GM12872 (cell line): Measurements from ENCODE around the gene CNIH4.

Experiments used
- TF ChIP-seq, protein P1 (sequence below): IDR thresholded peaks from 3 replicates; pipeline ENCODE4 v1.5.1; 2011; ENCODE audit warnings: low read depth, mild to moderate bottlenecking, low read length, moderate library complexity; ENCODE audit not compliant: insufficient read depth

Gene CNIH4

DNA sequence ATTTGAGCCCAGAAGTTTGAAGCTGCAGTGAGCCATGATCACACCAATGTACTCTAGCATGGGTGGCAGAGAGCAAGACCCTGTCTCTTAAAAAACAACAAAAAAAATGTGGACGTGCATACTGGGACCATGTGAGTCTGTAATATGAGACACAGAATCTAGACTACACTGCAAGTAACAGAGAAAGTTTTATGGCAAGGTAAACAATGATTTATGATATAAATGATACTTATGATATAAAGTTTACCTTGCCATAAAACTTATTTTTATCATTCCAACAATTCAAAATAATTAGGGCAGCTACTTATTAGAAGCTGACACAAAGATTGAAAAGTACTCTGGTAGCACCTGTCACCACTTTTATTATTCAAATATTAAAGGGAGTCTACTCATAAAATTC, 43.2 kb downstream of the CNIH4 start:
- TF ChIP-seq, protein P1, sequence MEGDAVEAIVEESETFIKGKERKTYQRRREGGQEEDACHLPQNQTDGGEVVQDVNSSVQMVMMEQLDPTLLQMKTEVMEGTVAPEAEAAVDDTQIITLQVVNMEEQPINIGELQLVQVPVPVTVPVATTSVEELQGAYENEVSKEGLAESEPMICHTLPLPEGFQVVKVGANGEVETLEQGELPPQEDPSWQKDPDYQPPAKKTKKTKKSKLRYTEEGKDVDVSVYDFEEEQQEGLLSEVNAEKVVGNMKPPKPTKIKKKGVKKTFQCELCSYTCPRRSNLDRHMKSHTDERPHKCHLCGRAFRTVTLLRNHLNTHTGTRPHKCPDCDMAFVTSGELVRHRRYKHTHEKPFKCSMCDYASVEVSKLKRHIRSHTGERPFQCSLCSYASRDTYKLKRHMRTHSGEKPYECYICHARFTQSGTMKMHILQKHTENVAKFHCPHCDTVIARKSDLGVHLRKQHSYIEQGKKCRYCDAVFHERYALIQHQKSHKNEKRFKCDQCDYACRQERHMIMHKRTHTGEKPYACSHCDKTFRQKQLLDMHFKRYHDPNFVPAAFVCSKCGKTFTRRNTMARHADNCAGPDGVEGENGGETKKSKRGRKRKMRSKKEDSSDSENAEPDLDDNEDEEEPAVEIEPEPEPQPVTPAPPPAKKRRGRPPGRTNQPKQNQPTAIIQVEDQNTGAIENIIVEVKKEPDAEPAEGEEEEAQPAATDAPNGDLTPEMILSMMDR, result no peak

DNA sequence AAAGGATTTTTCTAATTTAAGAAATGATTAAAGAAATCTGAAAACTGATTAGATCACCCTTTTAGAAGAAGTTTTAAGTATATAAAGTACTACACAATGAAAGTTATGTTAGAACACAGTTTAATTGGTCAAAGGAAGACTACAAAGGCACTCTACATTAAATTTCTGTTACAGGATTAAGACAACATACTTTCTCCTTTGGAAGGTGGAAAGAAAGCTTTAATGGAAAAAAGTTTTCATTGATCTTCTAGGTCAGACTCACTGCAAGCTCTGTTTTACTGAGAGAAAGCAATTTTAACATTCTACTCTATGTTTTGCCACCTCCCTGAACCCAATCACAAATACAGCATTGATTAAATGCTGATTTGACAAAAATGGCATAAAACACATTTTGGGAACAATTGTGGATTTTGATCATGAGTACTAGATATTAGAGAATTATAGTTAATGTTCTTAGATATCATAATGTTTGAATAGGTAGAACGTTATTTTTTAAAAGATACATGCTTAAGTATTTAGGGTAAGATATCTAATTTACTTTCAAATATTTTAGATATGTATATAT, 45.9 kb downstream of the CNIH4 start:
- TF ChIP-seq, protein P1, result no peak

DNA sequence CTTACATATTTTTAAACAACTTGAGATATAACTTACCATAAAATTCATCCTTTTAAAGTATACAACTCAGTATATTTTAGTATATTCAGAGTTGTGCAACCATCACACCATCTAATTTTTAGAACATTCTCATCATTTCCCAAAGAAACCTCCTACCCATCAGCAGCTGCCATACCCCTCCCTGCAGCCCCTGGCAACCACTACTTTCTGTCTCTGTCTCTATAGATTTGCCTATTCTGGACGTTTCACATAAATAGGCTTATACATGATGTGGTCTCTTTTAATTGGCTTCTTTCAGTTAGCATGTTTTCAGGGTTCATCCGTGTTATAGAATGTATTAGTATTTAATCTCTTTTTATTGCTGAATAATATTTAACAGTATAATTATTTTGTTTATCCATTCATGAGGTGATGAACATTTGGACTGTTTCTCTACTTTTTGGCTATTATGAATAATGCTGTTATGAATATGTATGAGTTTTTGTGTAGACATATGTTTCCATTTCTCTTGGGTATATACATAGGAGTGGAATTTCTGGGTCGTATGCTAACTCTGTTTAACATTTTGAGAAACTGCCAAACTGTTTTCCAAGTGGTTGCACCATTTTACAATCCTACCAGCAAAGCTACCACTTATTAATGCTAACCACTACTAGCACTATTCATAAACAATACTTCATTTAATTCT, 48.4 kb downstream of the CNIH4 start:
- TF ChIP-seq, protein P1, result no peak

DNA sequence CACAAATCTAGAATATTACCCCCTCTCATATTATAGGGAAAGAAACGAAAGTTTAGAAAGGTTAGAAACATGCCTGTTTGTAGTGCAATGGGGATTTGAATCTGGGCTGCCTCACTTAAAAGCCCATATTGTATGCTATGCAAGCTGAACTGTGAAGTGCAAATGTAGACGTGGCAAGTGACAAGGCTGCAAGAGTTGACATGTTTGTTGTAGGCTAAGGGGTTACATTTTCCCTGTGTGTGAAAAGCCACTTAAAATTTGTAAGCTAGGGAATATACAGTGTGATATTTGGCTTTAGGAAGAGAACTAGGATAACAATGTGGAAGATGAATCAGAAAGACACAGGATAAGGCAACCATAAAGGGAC, 48.9 kb downstream of the CNIH4 start:
- TF ChIP-seq, protein P1, result no peak

DNA sequence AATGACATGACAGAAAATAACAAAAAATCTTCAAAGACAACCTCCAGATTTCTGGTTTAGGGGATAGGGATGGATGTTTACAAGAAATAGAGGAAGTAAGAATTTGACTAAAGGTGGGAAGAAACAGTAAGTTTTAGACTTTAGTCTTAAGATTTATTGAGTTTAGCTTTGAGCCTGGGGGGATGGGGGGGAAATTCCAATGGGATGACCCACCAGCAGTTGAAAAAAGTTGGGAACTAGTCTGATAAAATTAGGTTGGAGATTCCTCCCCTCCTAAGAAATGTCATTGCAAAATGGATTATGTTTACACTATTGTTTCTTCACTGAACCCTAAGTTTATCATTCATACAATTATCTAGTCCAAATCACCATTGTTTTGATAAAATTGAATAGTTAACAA, 49.5 kb downstream of the CNIH4 start:
- TF ChIP-seq, protein P1, result no peak

DNA sequence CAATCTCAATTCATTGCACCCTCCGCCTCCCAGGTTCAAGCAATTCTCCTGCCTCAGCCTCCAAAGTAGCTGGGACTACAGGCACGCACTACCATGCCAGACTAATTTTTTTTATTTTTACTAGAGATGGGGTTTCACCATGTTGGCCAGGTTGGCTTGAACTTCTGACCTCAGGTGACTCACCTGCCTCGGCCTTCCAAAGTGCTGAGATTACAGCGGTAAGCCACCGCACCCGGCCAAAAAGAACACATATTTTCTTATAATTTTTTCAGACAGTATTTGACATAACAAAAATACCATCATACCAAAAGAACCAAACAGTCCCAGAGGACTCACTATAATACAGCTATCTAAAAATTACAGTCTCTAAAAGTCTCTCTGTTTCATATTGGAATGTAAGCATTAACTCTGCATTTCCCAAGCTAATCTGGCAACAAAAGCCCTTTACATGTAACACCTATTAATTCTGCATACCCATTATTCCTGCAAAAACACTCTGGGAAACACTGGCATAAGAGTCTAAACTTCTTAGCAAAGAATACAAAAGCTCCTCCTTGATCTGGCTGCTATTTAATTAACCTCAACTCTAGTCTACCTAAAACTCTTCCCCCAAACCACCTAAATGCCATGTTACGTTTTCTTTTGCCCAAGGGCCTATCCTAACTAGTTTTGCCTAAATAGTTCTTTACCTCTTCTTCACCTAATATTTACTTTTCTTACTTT, 51.1 kb downstream of the CNIH4 start:
- TF ChIP-seq, protein P1, result no peak

DNA sequence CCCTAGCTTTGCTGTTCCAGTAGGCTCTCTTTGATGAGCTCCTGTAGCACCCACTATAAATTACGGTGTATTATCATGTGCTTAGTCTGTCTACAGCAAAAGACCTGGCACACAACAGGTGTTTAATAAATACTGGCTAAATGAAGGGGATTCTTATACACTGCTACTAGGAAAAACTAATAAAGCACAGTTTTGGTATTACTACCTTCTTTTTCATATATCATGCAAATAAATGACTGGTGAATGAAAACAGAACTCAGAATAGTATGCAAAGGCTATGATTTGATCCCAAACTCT, 51.6 kb downstream of the CNIH4 start:
- TF ChIP-seq, protein P1, result no peak
